Measurements from ENCODE around the gene DRC1.

DRC1 gene

GRCh38 chr2:26493566-26493965 lies 91.8 kb downstream of the DRC1 start:
- no peak for DNase-seq (ENCODE audit: low spot score)

- no peak for DNase-seq (ENCODE audit: low spot score)
Observed at GRCh38 chr2:26494199-26494598, 92.5 kb downstream of the DRC1 start.

- no peak for DNase-seq (ENCODE audit: low spot score)
Observed at GRCh38 chr2:26494891-26495290, 93.2 kb downstream of the DRC1 start.

DNA sequence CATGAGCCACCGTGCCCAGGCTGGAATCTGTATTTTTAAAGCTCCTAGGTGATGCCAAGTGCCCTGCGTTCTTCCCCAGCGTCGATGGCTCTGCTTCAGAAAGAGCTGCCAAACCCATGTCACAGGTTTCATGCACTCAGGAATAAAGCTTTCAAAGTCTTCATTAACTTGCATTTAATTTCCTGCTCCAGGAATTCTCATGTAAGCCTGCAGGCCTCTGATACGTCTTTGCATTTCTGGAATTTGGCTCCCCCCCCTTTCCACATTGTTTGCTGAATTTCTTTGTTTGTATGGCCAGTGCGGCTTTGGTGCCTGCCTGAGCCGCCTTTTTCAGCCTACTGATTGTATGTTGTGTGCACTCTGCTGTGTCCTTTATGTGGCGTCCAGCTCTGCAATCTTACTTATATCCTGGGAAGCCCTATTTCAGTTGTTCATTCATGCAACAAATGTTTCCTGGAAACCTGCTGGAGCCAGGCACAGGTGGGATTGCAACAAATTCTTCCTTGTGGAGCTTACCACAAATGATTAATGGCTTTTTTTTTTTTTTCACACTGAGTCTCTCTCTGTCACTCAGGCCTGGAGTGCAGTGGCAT lies 94.1 kb downstream of the DRC1 start:
- DNase-seq (ENCODE audit: low spot score), result no peak

GRCh38 chr2:26500406-26500805 lies 98.7 kb downstream of the DRC1 start:
- no peak for DNase-seq (ENCODE audit: low spot score)

DNA sequence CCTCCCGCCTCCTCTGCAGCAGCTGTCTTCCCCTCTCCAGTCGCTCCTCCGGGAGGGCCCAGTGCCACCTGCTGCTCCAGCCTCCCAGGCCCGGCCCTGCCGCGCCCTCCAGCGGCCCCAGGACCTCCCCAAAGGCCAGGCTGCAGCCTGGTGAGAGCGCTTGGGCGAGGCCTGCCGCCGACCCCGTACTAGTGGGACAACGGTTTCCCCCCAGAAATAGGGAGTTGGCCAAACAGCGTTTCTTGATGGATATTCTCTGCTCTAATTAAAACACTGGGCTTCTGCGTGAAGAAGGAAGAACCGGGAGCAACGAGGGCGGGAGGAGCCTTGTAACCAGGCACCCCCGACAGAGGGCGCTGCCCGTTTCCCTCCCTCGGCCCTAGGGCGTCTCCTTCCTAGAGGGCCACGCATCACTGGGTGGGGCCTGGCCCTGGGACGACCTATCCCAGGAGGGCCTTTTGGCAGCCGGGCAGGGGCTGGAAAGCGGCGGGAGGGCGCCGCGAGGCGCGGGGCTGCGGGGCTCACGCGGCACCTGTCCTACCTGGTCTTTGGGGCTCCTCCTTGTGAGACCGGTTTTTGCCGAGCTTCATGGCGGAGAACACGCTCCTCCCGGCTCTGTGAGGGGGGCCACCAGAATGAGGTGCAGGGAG lies 101.6 kb downstream of the DRC1 start:
- DNase-seq (ENCODE audit: low spot score), result peak; percentile 76

DNA sequence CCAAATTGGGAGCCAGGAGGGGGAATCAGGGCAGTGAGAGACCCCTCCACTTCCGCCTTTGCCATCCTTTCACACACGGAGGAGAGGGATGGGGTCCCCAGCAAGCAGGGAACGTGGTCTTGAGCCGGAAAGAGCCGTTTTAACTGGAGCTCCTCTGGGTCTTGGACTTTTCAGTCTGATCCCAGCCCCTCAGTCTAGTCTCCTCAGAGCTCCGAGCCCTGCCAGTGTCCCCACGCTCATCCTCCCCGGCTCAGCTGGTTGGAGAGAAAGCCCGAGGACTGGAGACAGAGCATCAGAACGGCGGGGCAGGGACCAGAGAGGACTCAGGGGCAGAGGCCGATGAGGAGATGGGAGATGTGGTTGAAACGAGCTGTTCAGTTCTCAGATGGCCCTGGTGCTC lies 102.3 kb downstream of the DRC1 start:
- DNase-seq (ENCODE audit: low spot score), result no peak

DNA sequence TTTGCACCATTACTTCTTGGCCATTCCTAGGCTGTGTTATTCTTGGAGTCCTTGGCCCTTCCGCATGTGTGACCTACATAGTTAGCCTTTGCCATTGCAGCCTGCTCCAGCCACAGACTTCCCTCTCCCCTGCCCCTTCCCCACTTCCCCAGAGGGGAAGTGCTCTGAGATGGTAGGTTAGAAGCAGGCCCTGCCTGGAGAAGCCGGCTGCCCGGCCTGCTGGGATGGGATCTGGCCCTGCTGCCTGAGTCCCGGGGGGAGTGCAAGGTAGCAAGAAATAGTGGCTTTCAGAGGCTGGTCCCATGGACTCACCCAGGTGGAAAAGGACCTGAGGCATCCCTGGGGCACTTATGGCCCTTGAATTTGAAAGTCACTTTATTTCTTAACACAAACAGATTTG lies 104.6 kb downstream of the DRC1 start:
- no peak for DNase-seq (ENCODE audit: low spot score)

All from germinal center (tissue), 1 donor.